ENCODE results near the gene CDH1.

The CDH1 gene

DNA sequence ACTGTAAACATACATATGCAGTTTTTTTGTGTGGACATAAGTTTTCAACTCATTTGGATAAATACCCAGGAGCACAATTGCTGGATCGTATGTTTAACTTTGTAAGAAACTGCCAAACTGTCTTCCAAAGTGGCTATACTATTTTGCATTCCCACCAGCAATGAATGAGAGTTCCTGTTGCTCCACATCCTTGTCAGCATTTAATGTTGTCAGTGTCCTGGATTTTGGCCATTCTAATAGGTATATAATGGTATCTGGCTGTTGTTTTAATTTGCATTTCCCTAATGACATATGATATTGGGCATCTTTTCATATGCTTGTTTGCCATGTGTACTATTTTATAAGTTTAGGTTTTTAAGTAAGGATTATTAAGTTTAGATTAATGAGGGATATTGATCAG, 120.4 kb downstream of the CDH1 start:
- DNase-seq (ENCODE audit: low read depth), result no peak

DNA sequence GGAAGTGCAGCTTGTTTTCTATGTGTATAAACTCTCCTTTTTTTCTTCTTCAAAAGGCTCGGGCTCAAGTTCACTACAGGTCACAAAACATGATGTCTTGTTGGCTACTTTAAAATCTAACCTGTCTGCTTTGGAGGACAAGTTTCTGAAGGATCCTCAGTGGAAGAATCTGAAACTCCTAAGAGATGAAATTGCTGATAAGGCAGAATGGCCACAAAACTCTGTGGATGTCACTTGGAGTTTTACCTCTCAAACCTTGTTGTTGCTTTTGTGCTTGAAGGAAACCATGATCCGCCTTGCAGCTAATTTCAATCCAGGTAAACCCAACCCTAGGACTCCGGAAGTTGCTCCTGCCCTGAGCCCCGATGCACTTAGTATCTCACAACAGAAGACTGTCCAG, 122.7 kb downstream of the CDH1 start:
- DNase-seq (ENCODE audit: low read depth), result no peak

DNA sequence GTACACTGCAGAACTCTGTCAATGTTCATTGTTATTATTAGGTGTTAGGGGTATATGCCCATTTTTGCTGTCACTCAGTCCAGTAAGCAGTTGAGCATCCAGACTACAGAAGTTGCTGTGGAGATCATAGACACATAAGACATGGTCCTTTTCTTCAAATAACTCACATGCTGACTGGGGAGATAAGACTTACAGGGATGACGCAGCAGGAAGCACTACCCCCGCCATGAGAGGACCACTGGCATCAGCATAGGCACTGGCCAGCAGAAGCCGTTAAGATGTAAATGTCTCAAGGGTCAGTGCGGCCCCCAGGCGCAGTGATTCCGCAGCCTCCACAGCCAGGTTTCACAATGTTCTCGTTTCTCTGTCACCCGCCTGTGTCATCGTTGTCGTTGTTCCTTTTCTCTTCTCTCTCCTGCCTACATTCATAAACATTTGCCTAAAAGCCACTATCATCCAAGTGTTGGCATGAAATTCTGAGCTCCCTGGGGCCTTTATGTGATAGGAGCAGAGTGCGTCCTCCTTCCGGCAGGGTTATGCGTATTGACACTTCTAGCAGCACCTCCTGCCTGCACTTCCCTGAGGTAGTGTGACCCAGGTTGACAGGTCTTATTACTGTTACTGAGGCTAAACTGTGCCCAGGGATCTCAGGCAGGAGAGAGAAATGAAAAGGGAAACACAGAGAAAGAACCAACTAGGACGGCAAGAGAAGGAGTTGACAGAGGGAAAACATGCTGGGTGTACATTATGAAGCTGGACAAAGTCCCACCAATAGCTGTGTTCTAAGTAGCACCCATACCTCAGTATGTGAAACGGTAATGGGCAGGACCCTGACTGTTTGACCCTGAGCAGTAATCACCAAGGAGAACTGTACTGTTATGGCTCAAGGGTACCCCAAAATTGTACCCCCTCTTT, 124.1 kb downstream of the CDH1 start:
- DNase-seq (ENCODE audit: low read depth), result no peak

DNA sequence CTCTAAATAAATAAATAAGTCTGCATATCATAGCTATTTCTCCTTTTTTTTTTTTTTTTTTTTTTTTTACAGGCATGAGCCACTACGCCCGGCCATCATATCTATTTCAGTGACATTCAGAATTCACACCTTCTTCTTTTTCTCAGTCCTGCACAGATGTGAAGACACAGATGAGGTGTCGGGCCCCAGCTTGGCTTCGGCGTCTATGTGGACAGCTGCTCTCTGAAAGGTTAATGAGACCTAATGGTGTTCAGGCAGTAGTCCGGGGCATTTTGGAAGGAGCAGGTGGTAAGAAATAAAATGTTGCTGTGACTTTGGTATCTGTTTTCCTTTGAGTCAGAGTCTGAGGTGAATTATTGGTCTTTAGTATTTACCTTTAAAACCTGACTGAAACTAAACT, 129.8 kb downstream of the CDH1 start:
- DNase-seq (ENCODE audit: low read depth), result no peak

DNA sequence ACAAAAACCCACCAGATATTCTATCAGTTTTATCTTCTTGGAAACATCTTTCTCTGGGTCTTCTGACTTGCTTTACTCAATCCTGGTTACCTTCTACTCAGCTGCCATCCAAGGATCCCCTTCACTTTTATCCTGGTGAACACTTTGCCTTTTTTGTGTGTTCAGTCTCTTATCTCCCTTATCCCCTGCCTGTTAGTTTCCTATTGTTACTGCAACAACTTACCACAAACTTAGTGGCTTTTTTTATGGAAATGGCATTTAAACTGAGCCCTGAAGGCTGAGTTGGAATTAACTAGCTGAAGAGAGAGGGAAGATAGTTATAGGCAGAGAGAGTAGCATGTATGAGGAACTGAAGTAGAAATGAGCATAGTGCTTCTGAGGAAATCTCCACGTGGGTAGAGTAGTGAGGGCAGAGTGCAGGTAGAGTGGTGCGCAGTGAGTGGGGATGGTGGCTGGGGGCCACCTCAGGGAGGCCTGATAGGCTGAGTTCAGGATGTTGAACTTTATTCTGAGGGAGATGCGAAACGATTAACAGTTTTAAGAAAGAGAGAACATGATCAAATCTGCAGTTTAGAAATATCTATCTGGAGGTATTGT, 132.5 kb downstream of the CDH1 start:
- DNase-seq (ENCODE audit: low read depth), result no peak

DNA sequence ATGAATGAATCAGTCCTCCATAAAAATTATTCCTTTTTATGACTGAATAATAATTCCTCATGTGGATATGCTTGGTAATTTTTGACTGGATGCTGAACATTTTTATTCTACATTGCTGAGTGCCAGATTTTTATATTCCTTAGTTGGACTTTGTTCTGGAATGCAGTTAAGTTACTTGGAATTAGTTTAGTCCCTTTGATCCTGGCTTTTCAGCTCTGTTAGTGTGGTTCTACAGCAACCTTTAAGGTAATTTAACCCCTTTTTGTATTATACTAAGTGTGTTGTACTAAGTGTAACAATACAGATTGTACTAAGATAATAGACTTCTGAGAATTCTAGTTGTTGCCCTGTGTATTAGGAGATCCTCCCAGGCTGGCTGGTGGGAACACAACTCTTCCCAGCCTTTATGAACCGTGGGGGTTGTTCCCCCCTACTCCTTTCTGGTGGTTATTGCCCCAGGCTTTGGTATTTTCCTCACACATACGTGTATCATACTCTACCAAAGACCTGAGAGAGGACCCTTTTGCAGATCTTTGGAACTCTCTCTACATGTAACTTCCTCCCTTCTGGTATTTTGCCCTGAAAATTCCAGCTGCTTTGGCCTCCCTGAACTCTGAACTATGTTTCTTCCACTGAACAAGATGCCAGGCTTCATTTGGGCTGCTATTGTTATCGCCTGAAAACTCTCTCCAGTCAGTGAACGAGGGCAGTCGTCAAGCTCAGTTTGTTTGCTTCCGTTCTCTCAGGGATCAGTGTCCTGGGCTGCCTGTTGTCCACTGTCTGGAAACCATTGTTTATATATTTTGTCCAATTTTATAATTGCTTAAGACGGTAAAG, 136.8 kb downstream of the CDH1 start:
- DNase-seq (ENCODE audit: low read depth), result no peak

DNA sequence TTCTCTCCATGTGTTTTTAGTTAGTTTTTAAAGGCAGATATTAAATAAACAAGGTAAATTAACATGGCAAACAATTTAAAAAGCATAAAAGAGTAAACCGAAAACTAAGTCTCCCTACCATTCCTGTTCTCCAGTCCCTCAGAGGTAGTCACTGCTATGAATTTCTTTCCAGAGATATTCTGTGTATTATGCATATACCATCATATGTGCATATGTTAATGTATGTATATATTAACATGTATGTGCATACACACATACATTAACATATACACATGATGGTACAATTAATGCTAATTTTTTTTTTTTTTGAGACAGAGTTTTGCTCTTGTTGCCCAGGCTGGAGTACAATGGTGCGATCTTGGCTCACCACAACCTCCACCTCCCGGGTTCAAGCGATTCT, 138.8 kb downstream of the CDH1 start:
- no peak for DNase-seq (ENCODE audit: low read depth)

DNA sequence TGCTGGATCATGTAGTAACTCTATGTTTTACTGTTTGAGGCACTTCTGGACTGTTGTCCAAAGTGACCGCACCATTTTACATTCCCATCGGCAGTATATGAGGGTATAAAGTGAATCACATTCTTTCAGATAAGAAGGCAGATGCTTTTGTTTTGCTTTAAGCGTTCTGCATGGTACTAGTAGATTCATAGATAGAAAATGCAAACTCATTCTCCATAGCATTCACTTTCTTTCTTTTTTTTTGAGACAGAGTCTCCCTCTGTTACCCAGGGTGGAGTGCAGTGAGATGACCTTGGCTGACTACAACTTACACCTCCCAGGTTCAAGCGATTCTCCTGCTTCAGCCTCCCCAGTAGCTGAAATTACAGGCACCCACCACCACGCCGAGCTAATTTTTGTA, 146.6 kb downstream of the CDH1 start:
- DNase-seq (ENCODE audit: low read depth), result no peak

DNA sequence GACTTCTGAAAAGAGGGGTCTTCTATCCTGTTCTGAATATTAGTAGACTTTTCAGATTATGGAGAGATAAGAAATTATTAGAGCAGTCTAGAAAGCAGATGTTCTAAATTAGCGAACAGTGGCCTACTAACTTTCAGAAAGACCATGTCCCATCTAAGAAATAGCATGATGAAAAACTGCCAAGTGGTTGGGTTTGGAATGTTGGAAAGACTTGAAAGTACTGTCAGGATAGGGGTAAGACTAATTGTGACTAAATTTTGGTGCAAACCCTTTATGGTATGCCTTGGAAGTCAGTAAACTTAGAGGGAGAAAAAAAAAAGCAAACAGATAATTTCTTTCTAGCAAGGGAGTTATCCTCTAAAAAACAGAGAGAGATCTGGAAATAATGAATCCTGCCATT, 147.3 kb downstream of the CDH1 start:
- DNase-seq (ENCODE audit: low read depth), result no peak
